ENCODE measurements around the gene SKA2. TPM values are rescaled to one million over a fixed set of nuclear protein-coding genes. Genes with fewer than 3 reads are reported as not detected.

SKA2 gene
- total RNA-seq, 6 experiments from 2014 or later: 12.2 to 23.1 (median 13.5) TPM

- H3K4me3 ChIP-seq: no peak overlapping the region
- H3K36me3 ChIP-seq: no peaks in the 10 kb centered on the region
- H3K4me1 ChIP-seq: peaks cover 0 to 5% (median 2%) of the 10 kb centered on the region in 4 donors
- ATAC-seq (no peak), DNase-seq (no peak)
- no peak overlapping the region for H3K27ac ChIP-seq
- H3K9me3 ChIP-seq: no peaks in the 10 kb centered on the region
- no peaks in the 10 kb centered on the region for H3K27me3 ChIP-seq
- WGBS (ENCODE audit: insufficient coverage, low coverage, low lambda C conversion rate, missing lambda C conversion rate): 87% methylated on average over 4 of the region's 5 CpGs
- intact Hi-C loops (cut with DNase I): no loop called here
- no peak for TF ChIP-seq CTCF (IDR thresholded peaks at IDR 0.05)
- no peak for TF ChIP-seq POLR2A (IDR thresholded peaks at IDR 0.05)
Measured at GRCh38 chr17:59151006-59151405, 4.0 kb downstream of the SKA2 start.

GRCh38 chr17:59149841-59150511 lies 5.0 kb downstream of the SKA2 start:
- no peaks in the 10 kb centered on the region for H3K27me3 ChIP-seq
- H3K4me3 ChIP-seq: no peak overlapping the region
- no peak overlapping the region for H3K27ac ChIP-seq
- peaks cover 0 to 4% (median 0%) of the 10 kb centered on the region in 4 donors for H3K4me1 ChIP-seq
- no peaks in the 10 kb centered on the region for H3K9me3 ChIP-seq
- ATAC-seq: no peak
- WGBS (ENCODE audit: insufficient coverage, low coverage, low lambda C conversion rate, missing lambda C conversion rate): 84% methylated on average over 3 of the region's 5 CpGs
- DNase-seq: no peak
- TF ChIP-seq CTCF (IDR thresholded peaks at IDR 0.05) (no peak), POLR2A (IDR thresholded peaks at IDR 0.05) (no peak)
- intact Hi-C loops (cut with DNase I): no loop called here
- no peaks in the 10 kb centered on the region for H3K36me3 ChIP-seq

GRCh38 chr17:59149051-59149450 lies 5.9 kb downstream of the SKA2 start:
- WGBS (ENCODE audit: insufficient coverage, low coverage, low lambda C conversion rate, missing lambda C conversion rate): 82% methylated on average over 2 of the region's 2 CpGs
- Histone ChIP-seq H3K36me3 (no peaks in the 10 kb centered on the region), H3K27me3 (no peaks in the 10 kb centered on the region), H3K27ac (no peak overlapping the region), H3K4me3 (no peak overlapping the region), H3K9me3 (no peaks in the 10 kb centered on the region), H3K4me1 (peaks cover 0 to 4% (median 0%) of the 10 kb centered on the region in 4 donors)
- DNase-seq: no peak
- ATAC-seq: no peak
- no peak for TF ChIP-seq POLR2A (IDR thresholded peaks at IDR 0.05)
- no peak for TF ChIP-seq CTCF (IDR thresholded peaks at IDR 0.05)
- intact Hi-C loops (cut with DNase I): no loop called here

- Histone ChIP-seq H3K27me3 (no peaks in the 10 kb centered on the region), H3K27ac (no peak overlapping the region), H3K4me1 (no peaks in the 10 kb centered on the region), H3K9me3 (no peaks in the 10 kb centered on the region), H3K4me3 (no peak overlapping the region), H3K36me3 (no peaks in the 10 kb centered on the region)
- TF ChIP-seq CTCF (IDR thresholded peaks at IDR 0.05) (no peak), POLR2A (IDR thresholded peaks at IDR 0.05) (no peak)
- DNase-seq (no peak), ATAC-seq (no peak)
- intact Hi-C loops (cut with DNase I): no loop called here
- WGBS (ENCODE audit: insufficient coverage, low coverage, low lambda C conversion rate, missing lambda C conversion rate): 96% methylated on average over 4 of the region's 4 CpGs
Measured at GRCh38 chr17:59145571-59146096, 9.4 kb downstream of the SKA2 start.

Measured in right lobe of liver (tissue), 6 donors.